NOMO-1 (cell line): ENCODE measurements around the gene BLZF1.
"Not testable (repeated sequence)": the region's sequence is repeated elsewhere in the genome, so short reads cannot be mapped to it uniquely, and the experiment has no call there.

Experiments used
- DNase-seq, 2 experiments: peaks; one replicate each; lab custom pipeline; 2025; ENCODE audit not compliant: unreplicated experiment in 2 of 2; lab: John Stamatoyannopoulos, UW

BLZF1 gene, protein sequence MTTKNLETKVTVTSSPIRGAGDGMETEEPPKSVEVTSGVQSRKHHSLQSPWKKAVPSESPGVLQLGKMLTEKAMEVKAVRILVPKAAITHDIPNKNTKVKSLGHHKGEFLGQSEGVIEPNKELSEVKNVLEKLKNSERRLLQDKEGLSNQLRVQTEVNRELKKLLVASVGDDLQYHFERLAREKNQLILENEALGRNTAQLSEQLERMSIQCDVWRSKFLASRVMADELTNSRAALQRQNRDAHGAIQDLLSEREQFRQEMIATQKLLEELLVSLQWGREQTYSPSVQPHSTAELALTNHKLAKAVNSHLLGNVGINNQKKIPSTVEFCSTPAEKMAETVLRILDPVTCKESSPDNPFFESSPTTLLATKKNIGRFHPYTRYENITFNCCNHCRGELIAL

DNA sequence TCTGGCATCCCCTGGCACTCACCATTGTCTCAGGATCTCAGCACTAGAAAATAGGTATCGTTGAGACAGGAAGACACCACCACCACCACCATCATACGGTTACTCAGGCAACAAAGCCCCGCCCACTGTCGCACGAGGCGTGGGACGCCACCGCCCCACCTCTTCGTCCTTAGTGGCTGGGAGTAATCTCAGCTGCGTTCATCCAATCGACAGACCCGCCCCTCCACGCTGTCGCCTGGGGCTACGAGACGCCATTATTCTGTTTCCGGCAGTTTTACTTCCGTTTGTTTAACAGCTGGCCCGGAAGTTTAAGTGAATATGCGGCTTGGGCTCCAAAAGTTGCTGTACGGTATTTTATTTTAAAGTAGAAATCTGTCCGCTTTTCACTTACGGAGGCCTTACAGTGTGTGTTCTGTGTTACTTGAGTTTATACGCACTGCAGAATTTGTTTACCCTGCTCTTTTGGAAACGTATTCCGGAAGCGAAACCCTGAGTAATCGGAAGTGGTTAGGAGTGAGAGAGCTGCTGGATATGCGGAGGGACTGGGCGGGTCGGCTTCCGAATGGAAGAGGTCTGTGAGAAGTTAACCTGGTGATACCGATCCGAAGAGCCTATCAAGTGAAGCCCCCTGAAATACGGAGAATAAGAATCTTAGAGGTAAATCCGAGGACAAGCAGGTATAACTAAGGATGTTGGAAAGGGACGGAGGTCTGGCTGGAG, at the start of gene BLZF1, which contains the start of gene NME7:
Gene BLZF1, plus strand, starts transcription at position 510 of the 720 bp plus-strand sequence. CDS start 1,328 bp downstream, outside the sequence.
Gene NME7, minus strand, starts transcription at position 112 of the 720 bp plus-strand sequence. Its CDS starts 87 bp downstream, at position 25.
- peak; percentile 95 to 97 for DNase-seq

- DNase-seq, result no peak
These were observed 49.3 kb upstream of the BLZF1 start for GRCh38 chr1:169318536-169319244.

GRCh38 chr1:169321539-169321938, 46.5 kb upstream of the BLZF1 start:
- DNase-seq, result no peak

- no peak for DNase-seq
These were observed 45.9 kb upstream of the BLZF1 start for GRCh38 chr1:169322138-169322537.

GRCh38 chr1:169325117-169325516, 42.9 kb upstream of the BLZF1 start:
- no peak for DNase-seq

DNA sequence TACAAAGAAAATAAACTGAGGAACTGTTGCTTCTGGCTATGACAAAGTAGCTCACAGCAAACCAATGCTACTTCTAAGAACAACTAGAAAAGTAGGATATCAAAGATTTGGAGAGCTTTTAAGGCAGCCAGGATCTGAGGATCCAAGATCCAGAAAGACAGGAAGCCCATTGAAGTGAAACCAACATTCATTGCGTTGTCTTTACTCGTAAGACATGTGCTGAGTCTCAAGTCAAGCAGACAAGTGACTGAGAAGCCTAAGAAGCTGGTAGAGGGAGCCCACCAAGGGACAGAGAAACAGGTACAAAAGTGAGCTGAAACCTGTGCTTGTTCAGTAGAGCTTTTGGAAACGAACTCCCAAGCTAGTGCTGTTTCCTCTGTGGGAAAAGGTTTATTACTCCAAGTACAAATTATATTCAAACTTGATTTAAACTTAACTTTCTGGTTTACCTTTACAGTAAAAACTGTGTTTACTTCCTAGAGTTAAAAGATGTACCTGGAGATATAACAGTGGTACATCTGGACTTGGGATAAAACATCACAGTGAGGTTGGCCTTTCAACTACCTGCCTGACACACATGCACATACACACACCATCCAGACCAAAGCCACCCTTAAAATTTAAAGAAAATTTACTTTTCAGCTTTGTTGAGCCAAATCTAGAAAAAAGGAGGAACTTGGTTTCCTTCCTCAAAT, 41.6 kb upstream of the BLZF1 start:
- DNase-seq, result peak; percentile 10 to 14

GRCh38 chr1:169326956-169327268, 41.1 kb upstream of the BLZF1 start:
- DNase-seq, result peak in 1 of 2 experiments; percentile 42

GRCh38 chr1:169327875-169328274, 40.1 kb upstream of the BLZF1 start:
- no peak for DNase-seq

DNA sequence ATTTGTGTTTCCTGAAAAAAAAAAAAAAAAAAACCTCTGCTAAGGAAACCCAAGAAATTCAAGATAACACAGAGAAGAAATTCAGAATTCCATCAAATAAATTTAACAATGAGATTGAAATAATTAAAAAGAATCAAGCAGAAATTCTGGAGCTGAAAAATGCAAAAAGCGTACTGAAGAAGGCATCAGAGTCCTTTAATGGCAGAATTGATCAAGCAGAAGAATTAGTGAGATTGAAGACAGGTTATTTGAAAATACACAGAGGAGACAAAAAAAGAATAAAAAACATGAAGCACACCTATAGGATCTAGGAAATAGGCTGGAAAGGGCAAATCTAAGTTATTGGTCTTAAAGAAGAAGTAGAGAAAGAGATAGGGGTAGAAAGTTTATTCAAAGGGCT, 38.6 kb upstream of the BLZF1 start:
- no peak for DNase-seq

DNA sequence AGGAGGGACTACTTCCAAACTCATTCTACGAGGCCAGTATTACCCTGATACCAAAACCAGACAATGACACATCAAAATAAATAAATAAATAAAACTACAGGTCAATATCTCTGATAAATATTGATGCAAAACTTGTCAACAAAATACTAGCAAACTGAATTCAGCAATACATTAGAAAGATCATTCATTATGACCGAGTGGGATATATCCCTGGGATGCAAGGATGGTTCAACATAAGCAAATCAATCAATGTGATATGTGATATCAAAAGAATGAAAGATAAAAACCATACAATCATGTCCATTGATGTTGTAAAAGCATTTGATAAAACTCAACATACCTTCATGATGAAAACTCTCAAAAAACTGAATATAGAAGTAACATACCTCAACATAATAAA, 37.1 kb upstream of the BLZF1 start:
- DNase-seq, result no peak

GRCh38 chr1:169334727-169335126, 33.3 kb upstream of the BLZF1 start:
- DNase-seq, result not testable (repeated sequence)

- DNase-seq, result not testable (repeated sequence)
These were observed 30.9 kb upstream of the BLZF1 start for GRCh38 chr1:169336947-169337715.

- no peak for DNase-seq
These were observed 29.4 kb upstream of the BLZF1 start for GRCh38 chr1:169338617-169339016.

DNA sequence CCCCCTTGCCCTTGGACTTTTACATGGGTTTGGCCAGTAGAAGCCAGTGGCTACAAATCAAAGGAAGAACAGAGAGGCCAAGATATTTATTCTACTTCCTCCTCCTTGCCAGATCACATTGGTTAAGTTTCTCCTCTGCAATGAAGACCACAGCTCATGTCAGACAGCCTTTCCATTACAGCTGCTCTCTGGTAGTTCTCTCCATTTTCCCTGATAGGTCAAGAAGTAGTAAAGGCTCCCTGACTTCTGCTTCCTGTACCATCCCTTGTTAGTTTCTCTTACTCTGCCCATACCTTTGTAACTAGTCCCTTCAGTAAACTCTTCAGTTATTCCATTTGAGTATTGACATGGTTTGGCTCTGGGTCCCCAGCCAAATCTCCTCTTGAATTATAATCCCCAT, 28.2 kb upstream of the BLZF1 start:
- no peak for DNase-seq

GRCh38 chr1:169340882-169341281, 27.1 kb upstream of the BLZF1 start:
- no peak for DNase-seq

GRCh38 chr1:169342096-169342495, 25.9 kb upstream of the BLZF1 start:
- not testable (repeated sequence) for DNase-seq

DNA sequence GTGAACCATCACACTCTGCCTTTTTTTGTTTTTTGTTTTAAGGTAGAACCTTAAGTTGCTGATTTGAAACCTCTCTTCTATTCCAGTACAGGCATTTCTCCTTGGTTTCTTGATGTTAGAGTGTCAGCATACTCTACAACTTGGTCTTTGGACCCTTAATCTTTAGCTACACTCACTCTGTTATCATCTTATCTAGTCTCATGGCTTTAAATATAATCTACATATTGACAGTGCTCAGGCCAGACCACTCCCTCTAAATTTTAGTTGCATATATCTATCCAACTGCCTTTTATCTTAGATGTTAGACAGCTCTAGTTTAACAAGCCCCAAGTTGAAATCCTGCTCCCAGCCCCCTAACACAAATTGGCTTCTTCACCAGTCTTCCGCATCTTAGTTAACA, 22.5 kb upstream of the BLZF1 start:
- no peak for DNase-seq

GRCh38 chr1:169346036-169346589, 21.9 kb upstream of the BLZF1 start:
- no peak for DNase-seq

GRCh38 chr1:169347688-169348382, 20.2 kb upstream of the BLZF1 start:
- DNase-seq, result no peak
